ENCODE data around the gene GKN2. TPM values are rescaled to one million over a fixed set of nuclear protein-coding genes. Genes with fewer than 3 reads are reported as not detected.

The GKN2 gene
- total and polyA plus RNA-seq, 9 of the 15 experiments (the other 6 are each of a cell fraction or from before 2014, with no cell fraction given) = not detected

Other genes starting within 250 kb of the GKN2 start
- 10.0 and 12.8 TPM in 2 replicates for gene ARHGAP25, start 218.1 kb downstream of the GKN2 start, total RNA-seq (2014; rRNA removed)
- gene ARHGAP25, start 218.1 kb downstream of the GKN2 start, total RNA-seq (2014; rRNA removed; fragmentation: Illumina TruSeq; extraction: Trizol) = 9.7 and 13.1 TPM in 2 replicates
- gene ARHGAP25, start 218.1 kb downstream of the GKN2 start, total RNA-seq (2015; rRNA removed; fragmentation: Illumina TruSeq; extraction: Trizol) = 9.7 and 10.7 TPM in 2 replicates
- 9.8 and 13.2 TPM in 2 replicates for gene ARHGAP25, start 218.1 kb downstream of the GKN2 start, total RNA-seq (2021)
- 3.7 and 12.5 TPM in 2 replicates for gene ARHGAP25, start 218.1 kb downstream of the GKN2 start, polyA plus RNA-seq (2011; rRNA removed)
- 14.8 and 16.0 TPM in 2 replicates for gene ARHGAP25, start 218.1 kb downstream of the GKN2 start, polyA plus RNA-seq (2014; fragmentation: Illumina TruSeq; extraction: Trizol)
- gene ARHGAP25, start 218.1 kb downstream of the GKN2 start, polyA plus RNA-seq (2014; fragmentation: Nextera tagmentation; extraction: Ambion mirVana) = 1 to 10 TPM; 4.9 to 6.8 TPM
- gene ARHGAP25, start 218.1 kb downstream of the GKN2 start, polyA plus RNA-seq (2014; rRNA removed) = 7.7 and 11.6 TPM in 2 replicates
- gene BMP10, start 81.5 kb downstream of the GKN2 start, total RNA-seq (2014; rRNA removed) = 0.59 and 0.69 TPM in 2 replicates
- 0.73 and 1.3 TPM in 2 replicates for gene BMP10, start 81.5 kb downstream of the GKN2 start, total RNA-seq (2014; rRNA removed; fragmentation: Illumina TruSeq; extraction: Trizol)
- 0.43 and 0.45 TPM in 2 replicates for gene BMP10, start 81.5 kb downstream of the GKN2 start, total RNA-seq (2015; rRNA removed; fragmentation: Illumina TruSeq; extraction: Trizol)
- gene BMP10, start 81.5 kb downstream of the GKN2 start, total RNA-seq (2021) = 0.89 and 0.91 TPM in 2 replicates
- gene BMP10, start 81.5 kb downstream of the GKN2 start, polyA plus RNA-seq (2011; rRNA removed) = 0.18 and 0.40 TPM in 2 replicates
- gene BMP10, start 81.5 kb downstream of the GKN2 start, polyA plus RNA-seq (2014; fragmentation: Illumina TruSeq; extraction: Trizol) = 0.73 and 1.2 TPM in 2 replicates
- gene BMP10, start 81.5 kb downstream of the GKN2 start, polyA plus RNA-seq (2014; fragmentation: Nextera tagmentation; extraction: Ambion mirVana) = under 1 TPM; 0.11 to 0.29 TPM
- 0.15 and 1.1 TPM in 2 replicates for gene BMP10, start 81.5 kb downstream of the GKN2 start, polyA plus RNA-seq (2014; rRNA removed)
- not detected in 2 replicates for gene GKN1, start 21.7 kb upstream of the GKN2 start, total RNA-seq (2014; rRNA removed)
- gene GKN1, start 21.7 kb upstream of the GKN2 start, total RNA-seq (2014; rRNA removed; fragmentation: Illumina TruSeq; extraction: Trizol) = not detected in 2 replicates
- gene GKN1, start 21.7 kb upstream of the GKN2 start, total RNA-seq (2015; rRNA removed; fragmentation: Illumina TruSeq; extraction: Trizol) = not detected in 2 replicates
- not detected in 2 replicates for gene GKN1, start 21.7 kb upstream of the GKN2 start, total RNA-seq (2021)
- not detected in 2 replicates for gene GKN1, start 21.7 kb upstream of the GKN2 start, polyA plus RNA-seq (2011; rRNA removed)
- not detected in 2 replicates for gene GKN1, start 21.7 kb upstream of the GKN2 start, polyA plus RNA-seq (2014; fragmentation: Illumina TruSeq; extraction: Trizol)
- gene GKN1, start 21.7 kb upstream of the GKN2 start, polyA plus RNA-seq (2014; fragmentation: Nextera tagmentation; extraction: Ambion mirVana) = not detected
- not detected in 2 replicates for gene GKN1, start 21.7 kb upstream of the GKN2 start, polyA plus RNA-seq (2014; rRNA removed)
- gene ANTXR1, start 60.3 kb upstream of the GKN2 start, total RNA-seq (2014; rRNA removed) = 0.45 and 1.00 TPM in 2 replicates
- gene ANTXR1, start 60.3 kb upstream of the GKN2 start, total RNA-seq (2014; rRNA removed; fragmentation: Illumina TruSeq; extraction: Trizol) = 0.33 and 0.35 TPM in 2 replicates
- gene ANTXR1, start 60.3 kb upstream of the GKN2 start, total RNA-seq (2015; rRNA removed; fragmentation: Illumina TruSeq; extraction: Trizol) = 0.41 and 0.54 TPM in 2 replicates
- gene ANTXR1, start 60.3 kb upstream of the GKN2 start, total RNA-seq (2021) = 0.87 and 0.98 TPM in 2 replicates
- gene ANTXR1, start 60.3 kb upstream of the GKN2 start, polyA plus RNA-seq (2011; rRNA removed) = 0.13 and 0.19 TPM in 2 replicates
- 0.24 and 0.58 TPM in 2 replicates for gene ANTXR1, start 60.3 kb upstream of the GKN2 start, polyA plus RNA-seq (2014; fragmentation: Illumina TruSeq; extraction: Trizol)
- under 1 TPM; 0.07 to 0.15 TPM for gene ANTXR1, start 60.3 kb upstream of the GKN2 start, polyA plus RNA-seq (2014; fragmentation: Nextera tagmentation; extraction: Ambion mirVana)
- gene ANTXR1, start 60.3 kb upstream of the GKN2 start, polyA plus RNA-seq (2014; rRNA removed) = 0.23 and 0.62 TPM in 2 replicates

Data from K562 (cell line).